Endothelial cell of umbilical vein (primary cell): ENCODE measurements around the gene EIF2A. TPM values are rescaled to one million over a fixed set of nuclear protein-coding genes. Genes with fewer than 3 reads are reported as not detected.

Experiments
- BruUV-seq: library from RNA; stranded (reverse); fragments of 400-500 nt; replicated peaks from 2 replicates; lab custom pipeline; 2021; lab: Mats Ljungman, UMichigan
- CTCF ChIA-PET: fragments of 300-600, 350-600 bp; sonication (Branson Sonifier 250); formaldehyde crosslinking; loops from one replicate; lab custom pipeline; 2021; ENCODE audit warnings: antibody characterized with exemption, inconsistent platforms; lab: Charles Lee
- POLR2A ChIA-PET: fragments of 300-600, 350-600 bp; sonication (Branson Sonifier 250); formaldehyde crosslinking; loops from one replicate; lab custom pipeline; 2021; ENCODE audit warnings: antibody characterized with exemption, inconsistent platforms; lab: Charles Lee
- DNase-seq: peaks from one replicate; pipeline ENCODE4 v3.0.0-alpha.2; 2011; ENCODE audit warnings: low read depth, low spot score
- FAIRE-seq: peaks from 2 replicates; lab custom pipeline; 2011; peaks lifted over from hg19 to GRCh38; lab: Jason Lieb, UNC
- H2AFZ ChIP-seq: 2 replicates; pipeline ENCODE4 v1.6.0; 2012; ENCODE audit warnings: low read depth, low read length, control low read depth, inconsistent platforms
- H3K27ac ChIP-seq: 2 replicates; pipeline ENCODE4 v1.5.1; 2011; ENCODE audit warnings: low read depth, mild to moderate bottlenecking, control low read depth, low read length, moderate library complexity; ENCODE audit not compliant: insufficient read depth
- H3K27me3 ChIP-seq, 2 experiments: 2 replicates each; pipeline versions ENCODE4 v1.6.0 to v1.6.1; 2011; ENCODE audit warnings: low read length in 2 of 2, mixed read lengths in 1 of 2; ENCODE audit not compliant: control insufficient read depth in 2 of 2, insufficient read depth in 2 of 2
- H3K36me3 ChIP-seq, 2 experiments: 2 replicates in 1 of 2; 3 replicates in 1 of 2; pipeline ENCODE4 v1.5.1; 2011; ENCODE audit warnings: low read length in 2 of 2, mild to moderate bottlenecking in 1 of 2, moderate library complexity in 1 of 2; ENCODE audit not compliant: control insufficient read depth in 2 of 2, insufficient read depth in 2 of 2; ENCODE audit errors: extremely low read depth in 1 of 2
- H3K4me1 ChIP-seq: 3 replicates; pipeline ENCODE4 v1.5.1; 2011; ENCODE audit warnings: mild to moderate bottlenecking, low read length; ENCODE audit not compliant: control insufficient read depth, insufficient read depth; ENCODE audit errors: extremely low read depth
- H3K4me2 ChIP-seq: 2 replicates; pipeline ENCODE4 v1.6.1; 2011; ENCODE audit warnings: low read length, control low read depth, mixed read lengths; ENCODE audit not compliant: insufficient read depth
- H3K4me3 ChIP-seq, 3 experiments: fragments of 200-600 bp in 1 of 3; sonication (generic), shearing (Covaris generic) in 1 of 3; replicated peaks in 1 of 3; 2 replicates each; pipeline ENCODE4 v1.5.1; 2011 to 2016; ENCODE audit warnings: control low read depth in 3 of 3, low read length in 3 of 3, mild to moderate bottlenecking in 2 of 3, inconsistent platforms in 1 of 3, low read depth in 1 of 3, moderate library complexity in 1 of 3; ENCODE audit not compliant: insufficient read depth in 1 of 3
- H3K79me2 ChIP-seq: 2 replicates; pipeline ENCODE4 v1.6.0; 2012; ENCODE audit warnings: low read length, inconsistent platforms; ENCODE audit not compliant: control insufficient read depth, insufficient read depth
- H3K9ac ChIP-seq: replicated peaks from 2 replicates; pipeline ENCODE3; 2011; ENCODE audit warnings: low read length, control low read depth; ENCODE audit not compliant: insufficient read depth; ENCODE audit errors: extremely low read depth
- H3K9me1 ChIP-seq: replicated peaks from 3 replicates; pipeline ENCODE4 v1.6.0; 2011; ENCODE audit warnings: mild to moderate bottlenecking, low read length; ENCODE audit not compliant: control insufficient read depth, insufficient read depth; ENCODE audit errors: extremely low read depth
- H3K9me3 ChIP-seq: replicated peaks from 2 replicates; pipeline ENCODE4 v1.5.1; 2012; ENCODE audit warnings: low read length, inconsistent platforms; ENCODE audit not compliant: control insufficient read depth, insufficient read depth
- H4K20me1 ChIP-seq: replicated peaks from 2 replicates; pipeline ENCODE3; 2011; ENCODE audit warnings: mild to moderate bottlenecking, low read length; ENCODE audit not compliant: control insufficient read depth, insufficient read depth; ENCODE audit errors: extremely low read depth
- CTCF ChIP-seq, 2 donors: IDR thresholded peaks; 1 replicate in 1 of 2; 2 replicates in 1 of 2; pipeline ENCODE4 v1.5.1; 2011; ENCODE audit warnings: low read length in 2 of 2, mild to moderate bottlenecking in 2 of 2, moderate library complexity in 2 of 2, control low read depth in 1 of 2, inconsistent platforms in 1 of 2, low read depth in 1 of 2; ENCODE audit not compliant: insufficient read depth in 1 of 2; ENCODE audit errors: extremely low read depth in 1 of 2
- EZH2 ChIP-seq: IDR thresholded peaks from 2 replicates; pipeline ENCODE4 v1.6.1; 2012; ENCODE audit warnings: borderline replicate concordance, low read depth, mild to moderate bottlenecking, moderate library complexity, low read length, inconsistent platforms; ENCODE audit not compliant: severe bottlenecking
- FOS ChIP-seq: IDR thresholded peaks from 2 replicates; pipeline ENCODE4 v1.6.1; 2011; ENCODE audit warnings: mild to moderate bottlenecking, low read length, moderate library complexity, borderline replicate concordance; ENCODE audit not compliant: insufficient read depth
- GATA2 ChIP-seq: IDR thresholded peaks from 2 replicates; pipeline ENCODE4 v1.7.0; 2011; ENCODE audit warnings: low read depth, mild to moderate bottlenecking, moderate library complexity, mixed read lengths, low read length; ENCODE audit not compliant: insufficient read length, insufficient read depth
- JUN ChIP-seq: IDR thresholded peaks from 2 replicates; pipeline ENCODE4 v1.6.1; 2011; ENCODE audit warnings: borderline replicate concordance, low read depth; ENCODE audit not compliant: insufficient read length, insufficient read depth
- MAX ChIP-seq: IDR thresholded peaks from 2 replicates; pipeline ENCODE4 v1.6.1; 2011; ENCODE audit not compliant: insufficient read depth, insufficient read length
- MYC ChIP-seq: IDR thresholded peaks from one replicate; pipeline ENCODE4 v1.6.1; 2011; ENCODE audit warnings: mild to moderate bottlenecking, low read depth, low read length
- POLR2A ChIP-seq: IDR thresholded peaks from 2 replicates; pipeline ENCODE4 v1.6.1; 2012; ENCODE audit warnings: low read depth, mild to moderate bottlenecking, control low read depth, low read length
- POLR2AphosphoS5 ChIP-seq: IDR thresholded peaks from 2 replicates; pipeline ENCODE4 v1.6.1; 2012; ENCODE audit warnings: low read depth, mild to moderate bottlenecking, control low read depth, low read length, moderate library complexity; ENCODE audit not compliant: insufficient read depth
- dilution Hi-C: fragments of 300-500 bp; cut with MboI; formaldehyde crosslinking; loops from one replicate; pipeline ENCODE4 v1.15.0; 2019; ENCODE audit warnings: low sequenced_read_pairs; ENCODE audit not compliant: extremely low pct_ligation_motif_present
- intact Hi-C: fragments of 100-400 bp; cut with micrococcal nuclease; formaldehyde crosslinking; loops from one replicate; pipeline ENCODE4 v1.10.0; 2022
- polyA plus RNA-seq, 4 experiments: library from polyadenylated mRNA; depleted of rRNA in 3 of 4; stranded (reverse) in 3 of 4; unstranded in 1 of 4; fragments of >200 nt; gene quantifications; 2 replicates each; pipeline versions ENCODE4 v1.2.1 to v1.2.3, GENCODE V29; 2011 to 2012; ENCODE audit warnings: missing spikeins in 1 of 4
- total RNA-seq: library from RNA; stranded (reverse); gene quantifications from 2 replicates; pipeline ENCODE4 v1.2.3, GENCODE V29; 2021

The EIF2A gene
- total and polyA plus RNA-seq, 2 donors (not counting 3 experiments of a cell fraction or from before 2014, with no cell fraction given): 85.2 to 97.6 TPM

GRCh38 chr3:150540297-150540696 lies 6.3 kb upstream of the EIF2A start:
- Histone ChIP-seq H3K27ac (no peak overlapping the region), H3K9ac (no peak overlapping the region), H3K36me3 (peaks cover 0 to 16% of the 10 kb centered on the region in 2 experiments), H3K4me1 (peaks cover 13% of the 10 kb centered on the region), H2AFZ (no peak overlapping the region), H3K79me2 (peaks cover 28% of the 10 kb centered on the region), H3K9me1 (no peaks in the 10 kb centered on the region), H3K9me3 (no peaks in the 10 kb centered on the region), H3K4me3 (no peak overlapping the region), H3K4me2 (no peak overlapping the region), H3K27me3 (no peaks in the 10 kb centered on the region), H4K20me1 (no peaks in the 10 kb centered on the region)
- POLR2A ChIA-PET: no interaction called here
- TF ChIP-seq MYC (no peak), JUN (no peak), FOS (no peak), POLR2A (no peak), GATA2 (no peak), CTCF (IDR thresholded peaks at IDR 0.05; ENCODE audit: extremely low read depth in 1 of 2, insufficient read depth in 1 of 2, low read depth in 1 of 2, low read length in 2 of 2) (no peak), POLR2AphosphoS5 (no peak), MAX (no peak), EZH2 (no peak)
- BruUV-seq: no TSS peak
- CTCF ChIA-PET: no interaction called here
- intact Hi-C loops: loop anchor here (10.0 kb wide), 1 partner anchor 165 kb away; the partner anchor contains the start of gene ERICH6
- dilution Hi-C loops: no loop called here
- DNase-seq (no peak), FAIRE-seq (no peak)
